OCI-LY1 (cell line): ENCODE data around the gene XIRP2.

Source experiments
- CTCF ChIP-seq: fragments of 200-600 bp; sonication (generic), shearing (Covaris generic); IDR thresholded peaks from 2 replicates; pipeline ENCODE4 v1.5.1; 2017; ENCODE audit warnings: mild to moderate bottlenecking, antibody characterized with exemption, low read length, moderate library complexity, mixed read lengths
- EZH2 ChIP-seq: fragments of 200-600 bp; sonication (generic), shearing (Covaris generic); IDR thresholded peaks from 2 replicates; pipeline ENCODE4 v1.8.0; 2017; ENCODE audit warnings: borderline replicate concordance, mixed run types, mild to moderate bottlenecking, antibody characterized with exemption, low read length, moderate library complexity, mixed read lengths

DNA sequence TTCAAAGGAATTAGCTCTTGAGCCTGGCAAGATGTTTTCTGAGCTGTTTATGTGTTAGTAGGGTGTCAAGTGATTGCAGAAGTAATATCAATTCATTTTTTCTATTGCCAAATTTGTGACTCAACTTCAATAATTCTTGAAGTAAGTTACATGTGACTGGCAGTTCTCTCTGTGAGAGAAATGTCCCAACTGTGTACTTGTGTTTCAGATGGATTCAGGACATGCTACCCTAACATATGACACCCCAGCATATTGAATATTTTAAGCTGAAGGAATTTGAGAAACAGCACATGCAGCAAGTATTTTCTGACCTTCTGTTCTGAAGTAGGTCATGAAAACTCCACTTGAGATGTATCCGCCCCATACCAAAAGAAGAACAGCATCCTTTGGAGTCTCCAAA is 263.6 kb downstream of the XIRP2 start:
- TF ChIP-seq CTCF = no peak
- TF ChIP-seq EZH2 = no peak
